Kidney epithelial cell (primary cell): Measurements from ENCODE around the gene AKAP13. TPM values are rescaled to one million over a fixed set of nuclear protein-coding genes. Genes with fewer than 3 reads are reported as not detected.

Experiments
- DNase-seq: peaks from one replicate; pipeline ENCODE4 v3.0.0-alpha.2; 2010; ENCODE audit warnings: low read depth
- H3K27me3 ChIP-seq: 2 replicates; pipeline ENCODE4 v1.6.0; 2011; ENCODE audit warnings: low read length; ENCODE audit not compliant: control insufficient read depth, insufficient read depth
- H3K36me3 ChIP-seq: 2 replicates; pipeline ENCODE4 v1.5.1; 2011; ENCODE audit warnings: low read length; ENCODE audit not compliant: control insufficient read depth, insufficient read depth
- H3K4me3 ChIP-seq: 2 replicates; pipeline ENCODE4 v1.5.1; 2011; ENCODE audit warnings: low read depth, mild to moderate bottlenecking, control low read depth, low read length
- total RNA-seq: library from RNA; depleted of rRNA; stranded (reverse); fragments of >200 nt; gene quantifications from 2 replicates; pipeline ENCODE4 v1.2.3, GENCODE V29; 2015
- TF ChIP-seq, protein P1 (sequence below): IDR thresholded peaks from 2 replicates; pipeline ENCODE4 v1.5.1; 2011; ENCODE audit warnings: mild to moderate bottlenecking, moderate library complexity, low read length, control low read depth, inconsistent platforms; ENCODE audit not compliant: insufficient read depth, poor library complexity, severe bottlenecking

AKAP13 gene
- total RNA-seq, 1 donor from 2014 or later: 54.0 TPM

DNA sequence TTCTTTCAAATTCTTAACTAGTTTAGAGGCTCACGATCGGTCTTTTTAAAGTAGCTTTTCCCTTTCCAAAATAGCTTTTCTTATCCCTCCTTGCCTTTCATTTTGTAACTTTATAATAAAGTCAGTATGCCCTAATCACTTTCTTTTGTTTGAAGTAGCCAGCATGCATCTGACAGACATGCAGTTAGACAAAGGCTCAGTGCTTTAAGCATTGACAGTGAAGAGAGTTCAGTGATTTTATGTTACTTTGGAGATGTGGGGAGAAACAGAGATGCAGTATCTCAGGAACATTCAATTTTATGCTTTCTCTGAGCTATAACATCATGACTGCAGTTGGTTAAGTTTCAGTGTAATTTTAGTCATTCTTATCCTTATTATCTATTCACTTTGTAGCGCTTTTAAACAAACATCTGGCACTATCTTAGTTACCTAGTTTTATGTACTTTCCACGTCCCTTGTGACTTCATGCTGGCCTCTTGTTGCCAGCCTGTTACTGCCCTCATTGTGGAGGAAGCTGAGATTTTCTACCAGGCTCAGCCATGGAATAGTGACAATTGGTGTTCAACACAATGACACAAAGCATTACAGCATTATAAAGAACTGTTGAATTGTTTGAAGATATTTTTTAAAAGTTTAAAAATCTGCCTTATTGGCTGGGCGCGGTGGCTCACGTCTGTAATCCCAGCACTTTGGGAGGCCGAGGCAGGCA lies 90.3 kb downstream of the AKAP13 start:
- H3K27me3 ChIP-seq: no peaks in the 10 kb centered on the region
- no peaks in the 10 kb centered on the region for H3K36me3 ChIP-seq
- no peak overlapping the region for H3K4me3 ChIP-seq
- DNase-seq: no peak
- TF ChIP-seq, protein P1, sequence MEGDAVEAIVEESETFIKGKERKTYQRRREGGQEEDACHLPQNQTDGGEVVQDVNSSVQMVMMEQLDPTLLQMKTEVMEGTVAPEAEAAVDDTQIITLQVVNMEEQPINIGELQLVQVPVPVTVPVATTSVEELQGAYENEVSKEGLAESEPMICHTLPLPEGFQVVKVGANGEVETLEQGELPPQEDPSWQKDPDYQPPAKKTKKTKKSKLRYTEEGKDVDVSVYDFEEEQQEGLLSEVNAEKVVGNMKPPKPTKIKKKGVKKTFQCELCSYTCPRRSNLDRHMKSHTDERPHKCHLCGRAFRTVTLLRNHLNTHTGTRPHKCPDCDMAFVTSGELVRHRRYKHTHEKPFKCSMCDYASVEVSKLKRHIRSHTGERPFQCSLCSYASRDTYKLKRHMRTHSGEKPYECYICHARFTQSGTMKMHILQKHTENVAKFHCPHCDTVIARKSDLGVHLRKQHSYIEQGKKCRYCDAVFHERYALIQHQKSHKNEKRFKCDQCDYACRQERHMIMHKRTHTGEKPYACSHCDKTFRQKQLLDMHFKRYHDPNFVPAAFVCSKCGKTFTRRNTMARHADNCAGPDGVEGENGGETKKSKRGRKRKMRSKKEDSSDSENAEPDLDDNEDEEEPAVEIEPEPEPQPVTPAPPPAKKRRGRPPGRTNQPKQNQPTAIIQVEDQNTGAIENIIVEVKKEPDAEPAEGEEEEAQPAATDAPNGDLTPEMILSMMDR: no peak

DNA sequence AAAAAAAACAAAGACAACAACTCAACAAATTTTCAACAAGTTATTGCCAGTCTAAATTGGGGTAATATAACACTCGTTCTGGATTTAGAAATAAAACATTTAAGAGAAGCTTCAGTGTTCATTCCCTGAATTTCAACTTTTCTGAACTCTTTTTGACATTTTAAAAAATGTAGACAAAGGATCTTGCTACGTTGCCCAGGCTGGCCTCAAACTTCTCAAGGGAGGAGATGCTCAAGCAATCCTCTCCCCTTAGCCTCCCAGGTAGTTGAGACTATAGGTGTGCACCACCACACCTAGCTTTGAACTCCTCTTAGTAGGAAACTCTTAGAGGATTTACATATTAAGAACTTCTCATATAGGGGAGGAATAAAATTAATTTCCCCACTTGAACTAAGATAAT lies 91.9 kb downstream of the AKAP13 start:
- H3K36me3 ChIP-seq: no peaks in the 10 kb centered on the region
- TF ChIP-seq, protein P1: no peak
- H3K27me3 ChIP-seq: no peaks in the 10 kb centered on the region
- no peak for DNase-seq
- no peak overlapping the region for H3K4me3 ChIP-seq

DNA sequence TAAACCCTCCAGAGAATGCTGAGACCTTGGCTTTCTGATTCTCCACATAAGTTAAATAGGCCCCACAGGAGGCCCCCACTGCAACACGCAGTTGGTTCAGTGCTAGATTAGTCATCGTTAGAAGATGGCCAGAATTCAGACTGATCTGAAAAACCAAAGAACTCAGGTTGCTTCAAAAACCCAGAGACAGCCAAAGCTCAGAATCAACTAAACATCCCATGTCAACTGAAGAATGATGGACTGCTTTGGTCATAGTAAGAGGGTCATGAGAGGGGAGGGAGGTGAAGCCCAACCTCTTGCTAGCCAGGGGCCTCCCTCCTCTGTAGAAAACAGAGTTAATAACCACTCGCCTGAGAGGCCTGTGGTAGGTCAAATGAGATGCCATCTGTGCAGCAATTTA lies 93.1 kb downstream of the AKAP13 start:
- Histone ChIP-seq H3K36me3 (no peaks in the 10 kb centered on the region), H3K27me3 (no peaks in the 10 kb centered on the region), H3K4me3 (no peak overlapping the region)
- DNase-seq: no peak
- TF ChIP-seq, protein P1: no peak

DNA sequence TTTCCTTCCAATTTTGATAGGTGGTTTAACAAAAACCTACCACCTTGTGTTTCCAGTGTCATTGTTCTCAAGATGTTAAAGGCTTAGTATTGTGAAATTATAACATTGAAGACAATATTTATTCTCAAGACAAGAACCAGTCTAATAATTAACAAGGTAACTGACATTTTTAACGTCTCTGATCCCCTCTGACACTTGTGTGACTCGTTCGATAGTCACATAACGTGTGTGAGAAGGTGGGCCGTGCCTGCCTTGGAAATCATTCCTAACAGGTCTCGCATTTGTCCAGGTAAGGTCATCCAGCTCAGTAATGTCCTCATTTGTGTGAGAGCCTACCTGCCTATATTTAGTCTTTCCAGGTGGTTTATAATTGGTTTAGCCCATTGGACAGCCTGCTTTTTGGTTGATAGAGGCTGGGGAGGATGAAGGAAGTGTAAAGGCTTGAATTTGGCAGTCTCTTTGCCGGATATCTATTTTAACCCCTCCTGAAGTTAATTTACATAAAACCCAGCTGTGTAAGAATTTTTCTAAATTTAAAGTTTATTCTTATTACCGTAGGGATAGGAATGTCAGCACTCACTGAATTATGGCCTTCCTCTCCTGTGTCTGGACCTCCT lies 94.4 kb downstream of the AKAP13 start:
- Histone ChIP-seq H3K4me3 (no peak overlapping the region), H3K36me3 (no peaks in the 10 kb centered on the region), H3K27me3 (no peaks in the 10 kb centered on the region)
- TF ChIP-seq, protein P1: no peak
- DNase-seq: no peak

DNA sequence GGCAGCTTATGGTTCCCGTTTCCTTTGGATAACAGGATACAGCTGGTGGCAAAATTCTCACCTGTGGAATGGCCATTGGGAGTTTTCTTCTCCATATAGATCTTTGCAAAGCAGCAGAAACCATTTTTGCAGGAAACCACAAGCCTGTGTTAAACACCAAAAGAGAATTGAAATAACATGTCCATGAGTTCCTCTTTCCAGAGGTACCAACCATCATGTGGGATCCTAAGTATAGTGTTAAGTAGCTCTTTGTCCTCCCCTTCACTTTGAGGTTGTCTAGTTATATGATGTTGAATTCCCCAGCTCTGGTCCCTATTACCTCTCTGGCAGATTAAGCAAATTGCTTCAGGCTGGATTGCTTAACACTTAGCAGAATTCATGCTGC lies 94.9 kb downstream of the AKAP13 start:
- DNase-seq: no peak
- Histone ChIP-seq H3K4me3 (no peak overlapping the region), H3K27me3 (no peaks in the 10 kb centered on the region), H3K36me3 (no peaks in the 10 kb centered on the region)
- TF ChIP-seq, protein P1: no peak

DNA sequence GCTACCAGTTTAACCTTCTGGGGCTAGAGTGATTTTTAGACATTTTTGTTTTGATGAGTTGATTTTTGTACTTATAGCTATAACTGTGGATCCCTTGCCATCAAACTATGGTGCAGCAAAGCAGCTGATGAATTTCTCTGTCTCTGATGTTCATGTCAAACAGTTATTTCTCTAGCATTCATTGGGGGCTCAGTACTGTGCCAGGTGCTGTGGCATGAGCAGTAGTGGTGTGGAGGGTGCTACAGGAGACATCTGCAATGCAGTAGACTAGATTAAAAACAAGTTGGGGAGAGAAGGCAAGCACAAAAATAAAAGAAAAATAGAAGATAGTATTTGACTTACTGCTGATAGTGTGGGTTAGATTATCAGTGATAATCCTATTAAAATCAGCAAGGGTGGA lies 95.3 kb downstream of the AKAP13 start:
- Histone ChIP-seq H3K27me3 (no peaks in the 10 kb centered on the region), H3K4me3 (no peak overlapping the region), H3K36me3 (no peaks in the 10 kb centered on the region)
- TF ChIP-seq, protein P1: no peak
- no peak for DNase-seq
